Uterus (tissue), 2 donors: ENCODE data around the gene ZNF407.

Experiments
- CTCF ChIP-seq, 4 experiments: fragments of 200-600 bp in 2 of 4; fragments of 450-650 bp in 2 of 4; sonication (generic) in 2 of 4; IDR thresholded peaks; one replicate each; pipeline ENCODE4 v1.5.1; 2016 to 2019; ENCODE audit warnings: antibody characterized with exemption in 4 of 4, mild to moderate bottlenecking in 2 of 4, moderate library complexity in 1 of 4
- POLR2A ChIP-seq, 2 donors: fragments of 450-650 bp; IDR thresholded peaks; one replicate each; pipeline ENCODE4 v1.6.1; 2016; ENCODE audit warnings: antibody characterized with exemption in 2 of 2, mild to moderate bottlenecking in 1 of 2, moderate library complexity in 1 of 2

- TF ChIP-seq CTCF (IDR thresholded peaks at IDR 0.05) (no peak), POLR2A (IDR thresholded peaks at IDR 0.05) (no peak)
Measured at GRCh38 chr18:74734013-74734444, 136.4 kb downstream of the ZNF407 start.
